RKO (cell line): ENCODE data around the gene ZDHHC12.
A peak's percentile ranks its signal among the peaks of the same experiment; 100 is the strongest.
"Not testable (repeated sequence)": the region's sequence is repeated elsewhere in the genome, so short reads cannot be mapped to it uniquely, and the experiment has no call there.

ENCODE experiments used
- DNase-seq: peaks from one replicate; pipeline ENCODE4 v3.0.0-alpha.2; 2016; ENCODE audit warnings: low spot score

ZDHHC12 gene

DNA sequence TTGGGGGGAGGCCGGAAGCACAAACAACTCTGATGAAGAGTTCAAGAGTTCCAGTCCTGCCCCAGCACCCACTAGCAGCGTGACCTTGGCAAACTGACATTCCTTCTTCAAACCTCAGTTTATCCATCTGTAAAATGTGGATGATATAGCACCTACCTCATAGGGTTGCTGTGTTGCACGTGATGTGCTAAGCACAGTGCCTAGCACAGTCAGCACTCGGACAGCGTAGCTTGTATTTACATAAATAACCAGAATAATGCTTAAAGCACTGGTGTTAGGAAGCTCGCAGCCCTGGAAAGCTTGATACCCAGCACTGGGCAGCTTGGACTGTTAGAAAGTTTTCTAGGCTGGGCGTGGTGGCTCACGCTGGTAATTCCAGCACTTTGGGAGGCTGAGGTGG, 16.5 kb downstream of the ZDHHC12 start:
- DNase-seq: no peak

DNA sequence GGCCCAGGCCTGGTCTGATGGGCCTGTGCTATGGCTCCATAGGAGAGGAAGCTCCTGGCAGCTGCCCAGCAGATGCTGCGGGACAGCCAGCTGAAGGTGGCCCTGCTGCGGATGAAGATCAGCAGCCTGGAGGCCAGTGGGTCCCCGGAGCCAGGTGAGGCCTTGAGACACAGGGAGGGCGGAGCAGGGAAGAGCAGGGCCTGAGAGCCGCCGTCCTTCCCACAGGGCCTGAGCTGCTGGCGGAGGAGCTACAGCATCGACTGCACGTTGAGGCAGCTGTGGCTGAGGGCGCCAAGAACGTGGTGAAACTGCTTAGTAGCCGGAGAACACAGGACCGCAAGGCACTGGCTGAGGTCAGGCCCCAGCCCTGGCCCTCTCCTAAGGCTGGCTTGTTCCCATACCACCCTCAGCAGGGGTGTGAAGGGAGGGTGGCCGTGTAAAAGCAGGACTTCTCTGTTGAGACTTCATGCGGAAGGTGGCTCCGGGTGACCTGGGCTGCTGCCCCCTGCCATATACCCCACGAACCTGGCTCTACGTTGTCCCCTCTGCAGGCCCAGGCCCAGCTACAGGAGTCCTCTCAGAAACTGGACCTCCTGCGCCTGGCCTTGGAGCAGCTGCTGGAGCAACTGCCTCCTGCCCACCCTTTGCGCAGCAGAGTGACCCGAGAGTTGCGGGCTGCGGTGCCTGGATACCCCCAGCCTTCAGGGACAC, 17.1 kb downstream of the ZDHHC12 start:
- DNase-seq: no peak

DNA sequence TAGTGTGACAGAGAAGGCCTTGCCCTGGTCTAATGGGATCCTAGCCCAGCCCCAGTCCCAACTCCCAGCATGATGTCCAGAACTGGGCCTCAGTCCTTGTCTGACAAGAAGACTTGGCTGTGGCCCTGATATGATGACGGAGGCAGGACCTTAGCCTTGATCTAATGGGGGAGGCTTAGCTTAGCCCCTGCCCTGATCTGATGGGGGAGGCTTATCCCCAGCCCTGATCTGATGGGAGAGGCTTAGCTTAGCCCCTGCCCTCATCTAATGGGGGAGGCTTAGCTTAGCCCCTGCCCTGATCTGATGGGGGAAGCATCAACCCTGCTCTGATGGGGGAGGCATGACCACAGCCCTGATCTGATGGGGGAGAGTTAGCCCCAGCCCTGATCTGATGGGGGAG, 17.9 kb downstream of the ZDHHC12 start:
- no peak for DNase-seq

DNA sequence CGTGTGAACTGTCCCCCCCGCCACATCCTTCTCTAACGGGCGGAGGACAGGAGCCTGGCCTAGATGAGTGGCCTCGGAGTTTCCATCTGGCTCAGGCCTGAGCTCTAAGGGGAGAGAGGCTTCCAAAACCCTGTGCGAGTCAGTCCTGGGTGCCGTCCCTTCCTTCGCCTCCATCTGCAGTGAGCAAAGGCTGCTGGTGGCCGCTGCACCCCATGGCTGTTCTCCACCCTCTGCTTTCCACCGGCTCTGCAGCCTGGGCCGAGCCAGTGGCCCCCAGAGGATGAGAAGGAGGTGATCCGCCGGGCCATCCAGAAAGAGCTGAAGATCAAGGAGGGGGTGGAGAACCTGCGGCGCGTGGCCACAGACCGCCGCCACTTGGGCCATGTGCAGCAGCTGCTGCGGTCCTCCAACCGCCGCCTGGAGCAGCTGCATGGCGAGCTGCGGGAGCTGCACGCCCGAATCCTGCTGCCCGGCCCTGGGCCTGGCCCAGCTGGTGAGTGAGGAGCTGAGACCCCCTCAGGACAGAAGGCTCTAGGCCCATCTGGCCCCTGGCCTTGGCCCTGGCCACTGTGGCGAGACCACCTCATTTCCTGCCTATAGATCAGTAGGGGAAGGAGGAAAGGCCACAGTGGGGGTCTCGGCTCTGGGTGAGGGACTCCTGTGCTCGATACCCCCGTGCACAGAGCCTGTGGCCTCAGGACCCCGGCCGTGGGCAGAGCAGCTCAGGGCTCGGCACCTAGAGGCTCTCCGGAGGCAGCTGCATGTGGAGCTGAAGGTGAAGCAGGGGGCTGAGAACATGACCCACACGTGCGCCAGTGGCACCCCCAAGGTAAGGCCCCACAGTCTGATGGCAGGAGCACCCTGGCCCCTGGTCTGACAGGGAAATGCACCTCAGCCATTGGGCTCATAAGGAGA, 18.6 kb downstream of the ZDHHC12 start:
- DNase-seq: no peak

DNA sequence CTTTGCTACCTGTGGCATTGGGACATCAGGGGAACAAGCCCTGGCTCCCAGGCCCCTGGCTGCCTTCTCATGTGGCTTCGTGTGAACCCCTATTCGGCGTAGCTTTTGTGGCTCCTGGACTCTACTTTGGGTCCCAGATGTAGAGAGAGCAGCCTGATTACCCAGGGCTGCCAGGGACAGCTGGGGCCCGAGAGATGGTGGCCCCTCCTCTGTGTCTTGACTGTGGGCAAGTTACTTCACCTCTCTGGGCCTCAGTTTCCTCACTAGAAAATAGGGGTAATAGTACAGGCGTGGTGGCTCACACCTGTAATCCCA, 19.6 kb downstream of the ZDHHC12 start:
- DNase-seq: no peak

DNA sequence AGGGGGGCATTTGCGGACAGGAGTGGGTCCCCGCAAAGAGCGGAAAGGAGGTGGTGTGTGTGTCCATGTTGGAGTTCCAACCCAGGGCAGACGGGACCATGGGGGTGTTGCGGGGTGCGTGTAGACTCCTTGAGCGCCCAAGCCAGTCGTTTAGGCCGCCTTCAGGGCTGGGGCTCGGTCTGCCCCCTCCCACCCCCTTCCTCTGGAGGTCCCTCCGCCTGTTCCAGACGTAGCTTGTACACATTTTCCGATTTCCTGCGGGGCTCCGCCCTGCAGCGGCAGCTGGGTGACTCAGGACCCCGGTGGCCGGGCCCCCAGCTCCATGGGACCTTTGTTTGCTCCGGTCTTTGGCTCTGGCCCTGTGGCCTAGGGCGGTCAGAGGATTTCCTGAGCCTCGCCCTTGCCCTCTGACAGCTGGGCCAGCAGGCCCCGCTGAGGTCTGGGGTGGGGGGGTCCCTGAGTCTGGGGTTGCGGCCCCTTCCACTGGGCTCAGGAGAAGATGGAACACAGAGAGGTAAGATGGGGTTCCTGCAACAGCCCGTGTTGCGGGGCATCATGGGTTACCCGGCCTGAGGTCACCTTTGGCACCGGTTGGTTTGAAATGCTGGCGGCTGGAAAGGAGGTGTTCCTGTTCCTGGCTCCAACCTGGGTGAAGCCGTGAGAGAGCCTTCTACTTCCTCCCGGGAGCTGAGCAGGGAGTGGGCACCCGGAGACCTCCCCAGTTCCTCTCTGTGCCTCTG, 20.1 kb downstream of the ZDHHC12 start:
- peak; percentile 76 for DNase-seq

DNA sequence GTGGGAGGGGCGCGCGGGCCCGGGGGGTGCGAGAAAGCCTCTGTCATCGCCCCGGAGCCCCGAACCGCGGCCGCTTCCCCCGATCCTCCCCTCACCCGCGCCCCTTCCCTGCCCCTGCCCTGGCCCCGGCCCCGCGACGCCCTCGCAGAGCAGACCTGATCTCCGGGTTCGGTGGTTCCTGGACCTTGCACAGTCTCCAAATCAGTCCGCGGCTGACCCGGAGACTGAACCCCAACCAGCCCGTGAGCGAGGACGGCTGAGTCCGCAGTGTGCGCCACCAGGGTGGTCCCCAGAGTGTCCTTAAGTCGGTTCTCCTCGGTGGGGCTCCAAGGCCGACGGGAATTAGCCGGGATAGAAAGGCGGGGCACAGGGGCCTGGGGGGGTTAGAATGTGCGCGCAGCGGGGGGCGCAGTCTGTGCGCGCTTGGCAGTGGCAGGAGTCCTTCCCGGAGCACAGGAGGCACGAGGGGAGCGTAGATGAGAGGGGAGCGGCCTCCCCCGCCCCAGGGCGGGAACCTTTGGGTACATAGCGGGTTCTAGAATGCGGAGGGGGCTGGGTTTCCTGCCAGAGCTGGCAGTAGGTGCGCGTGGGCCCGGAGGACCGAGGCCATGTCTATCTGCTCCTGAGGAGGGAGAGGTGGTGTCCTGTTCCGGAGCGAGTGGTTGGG, 20.8 kb downstream of the ZDHHC12 start:
- DNase-seq: peak; percentile 81

DNA sequence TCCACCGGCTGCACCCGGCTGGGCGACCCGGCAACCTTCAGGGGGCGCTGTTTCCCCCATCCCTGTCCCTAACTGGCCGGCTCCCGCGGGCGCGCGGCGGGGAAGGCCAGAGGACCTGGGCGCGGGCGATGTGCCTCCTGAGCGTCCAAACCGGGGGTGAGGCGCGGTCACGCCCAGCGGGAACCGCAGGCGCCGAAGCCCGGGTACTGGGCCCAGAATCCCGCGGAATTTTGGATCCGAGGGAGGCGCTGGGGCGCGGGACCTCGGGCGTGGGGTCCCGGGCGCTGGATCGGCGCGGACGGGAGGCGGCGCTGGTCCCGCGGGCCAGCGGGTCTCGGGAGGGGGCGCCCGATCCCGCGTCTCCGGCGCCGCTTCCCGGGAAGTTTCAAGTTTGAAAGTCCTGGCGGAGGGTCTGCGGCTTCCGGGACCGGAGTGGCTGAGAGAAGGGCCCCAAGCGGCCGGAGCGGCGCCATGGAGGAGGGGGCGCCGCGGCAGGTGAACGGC, 21.4 kb downstream of the ZDHHC12 start, which contains the start of gene PKN3:
Gene PKN3 (plus strand): TSS at position 59 of the 504 bp plus-strand sequence. CDS start 413 bp downstream, at position 472.
- DNase-seq: no peak

DNA sequence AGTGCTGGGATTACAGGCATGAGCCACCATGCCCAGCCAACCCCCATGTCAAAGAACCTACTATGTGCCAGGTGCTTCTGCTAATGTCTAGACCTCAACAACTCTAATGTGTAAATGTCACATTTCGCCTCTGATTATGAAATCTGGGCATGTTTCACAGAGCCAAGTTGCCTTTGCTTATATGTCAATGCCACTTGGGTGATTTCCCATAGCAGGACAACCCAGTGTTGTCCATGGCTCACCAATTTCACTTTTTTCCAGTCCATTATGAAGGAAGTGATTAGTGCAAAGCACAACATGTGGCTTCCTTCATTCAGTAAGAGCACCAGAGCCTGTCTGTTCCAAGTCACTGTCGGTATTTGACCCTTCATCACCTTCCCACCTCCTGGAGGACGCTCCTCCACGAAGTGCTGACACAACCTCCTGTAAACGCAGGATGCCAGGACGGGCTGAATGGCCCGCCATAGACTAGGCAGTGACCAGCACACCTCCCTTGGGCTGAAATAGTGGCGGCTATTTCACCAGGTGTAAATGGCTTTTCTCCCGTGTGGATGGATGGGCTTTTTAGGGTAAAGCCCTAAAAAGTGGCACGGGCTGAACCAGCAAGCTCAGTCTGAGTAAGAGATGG, 22.6 kb downstream of the ZDHHC12 start:
- no peak for DNase-seq

DNA sequence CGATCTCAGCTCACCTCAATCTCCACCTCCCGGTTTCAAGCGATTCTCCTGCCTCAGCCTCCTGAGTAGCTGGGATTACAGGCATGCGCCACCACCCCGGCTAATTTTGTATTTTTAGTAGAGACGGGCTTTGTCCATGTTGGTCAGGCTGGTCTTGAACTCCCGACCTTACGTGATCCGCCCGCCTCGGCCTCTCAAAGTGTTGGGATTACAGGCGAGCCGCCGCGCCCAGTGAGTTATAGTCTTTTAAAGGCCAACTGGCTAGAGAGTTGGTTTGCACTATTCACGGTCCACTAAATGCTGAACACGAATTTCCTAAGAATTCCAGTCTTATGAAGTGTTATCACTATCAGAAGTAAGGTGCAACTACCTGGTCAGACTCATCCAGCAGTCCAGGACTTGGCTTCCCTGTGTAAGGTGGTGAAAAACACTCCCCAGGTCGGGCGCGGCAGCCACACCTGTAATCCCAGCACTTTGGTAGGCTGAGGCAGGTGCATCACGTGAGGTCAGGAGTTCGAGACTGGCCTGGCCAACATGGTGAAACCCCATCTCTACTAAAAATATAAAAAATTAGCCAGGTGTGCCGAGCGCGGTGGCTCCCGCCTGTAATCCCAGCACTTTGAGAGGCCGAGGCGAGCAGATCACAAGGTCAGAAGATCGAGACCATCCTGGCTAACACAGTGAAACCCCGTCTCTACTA, 24.7 kb downstream of the ZDHHC12 start:
- DNase-seq: not testable (repeated sequence)

DNA sequence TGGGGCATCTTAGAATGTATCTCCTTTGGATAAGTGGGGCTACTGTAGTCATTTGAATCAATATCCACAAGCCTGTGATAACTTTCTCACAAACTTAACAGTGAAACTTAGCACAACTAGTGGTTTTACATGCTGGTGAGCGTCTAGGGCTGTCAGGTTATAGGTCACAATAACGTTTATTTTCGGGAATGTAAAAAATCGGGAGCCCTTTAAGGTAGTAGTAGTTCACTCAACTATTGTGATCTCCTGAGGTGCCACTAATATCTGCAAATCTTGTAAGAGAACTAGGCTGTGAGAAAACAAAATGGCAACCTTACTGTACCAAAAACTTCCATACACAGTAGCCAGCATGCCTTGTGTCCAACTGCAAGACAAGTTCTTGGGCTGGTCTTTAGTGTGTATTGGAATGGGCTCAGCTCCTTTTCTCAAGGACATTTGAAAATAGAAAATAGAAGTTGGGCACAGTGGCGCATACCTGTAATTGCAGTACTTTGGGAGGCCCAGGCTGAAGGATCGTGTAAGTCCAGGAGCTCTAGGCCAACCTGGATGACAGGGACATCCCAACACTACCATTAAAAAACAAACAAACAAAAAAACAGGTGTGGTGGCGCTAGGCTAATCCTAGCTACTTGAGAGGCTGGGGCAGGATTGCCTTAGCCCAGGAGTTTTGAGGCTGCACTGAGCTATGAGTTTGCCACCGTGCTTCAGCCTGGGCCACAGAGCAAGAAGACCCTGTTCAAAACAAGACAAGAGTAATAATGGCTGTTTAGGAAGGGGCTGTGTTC, 26.8 kb downstream of the ZDHHC12 start:
- DNase-seq: peak; percentile 53

DNA sequence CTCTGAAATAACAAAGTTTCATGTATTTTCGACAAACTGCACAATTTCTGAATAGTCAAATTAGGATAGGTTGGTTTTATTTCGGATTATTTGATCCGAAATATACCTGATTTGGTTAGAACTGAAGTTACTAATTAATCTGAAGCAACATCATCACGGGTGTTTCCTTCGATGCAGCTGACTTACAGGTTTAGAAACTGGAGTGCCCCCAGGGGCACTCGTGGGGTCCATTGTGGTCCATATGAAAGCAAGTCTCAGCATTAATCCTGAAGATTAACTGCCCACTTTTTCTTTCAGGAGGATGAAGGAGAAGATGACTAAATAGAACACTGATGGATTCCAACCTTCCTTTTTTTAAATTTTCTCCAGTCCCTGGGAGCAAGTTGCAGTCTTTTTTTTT, 29.6 kb downstream of the ZDHHC12 start:
- DNase-seq: no peak

DNA sequence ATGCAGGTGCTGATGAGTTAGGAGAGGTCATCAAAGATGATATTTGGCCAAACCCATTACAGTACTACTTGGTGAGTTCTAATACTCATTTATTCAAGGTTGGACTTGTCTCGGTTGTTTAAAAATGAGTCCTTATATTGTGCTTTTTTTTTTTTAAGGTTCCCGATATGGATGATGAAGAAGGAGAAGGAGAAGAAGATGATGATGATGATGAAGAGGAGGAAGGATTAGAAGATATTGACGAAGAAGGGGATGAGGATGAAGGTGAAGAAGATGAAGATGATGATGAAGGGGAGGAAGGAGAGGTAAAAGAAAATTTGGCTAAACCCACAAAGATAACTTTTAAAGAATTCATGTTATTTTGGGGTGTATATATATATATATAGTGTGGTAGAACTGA, 30.2 kb downstream of the ZDHHC12 start:
- not testable (repeated sequence) for DNase-seq

DNA sequence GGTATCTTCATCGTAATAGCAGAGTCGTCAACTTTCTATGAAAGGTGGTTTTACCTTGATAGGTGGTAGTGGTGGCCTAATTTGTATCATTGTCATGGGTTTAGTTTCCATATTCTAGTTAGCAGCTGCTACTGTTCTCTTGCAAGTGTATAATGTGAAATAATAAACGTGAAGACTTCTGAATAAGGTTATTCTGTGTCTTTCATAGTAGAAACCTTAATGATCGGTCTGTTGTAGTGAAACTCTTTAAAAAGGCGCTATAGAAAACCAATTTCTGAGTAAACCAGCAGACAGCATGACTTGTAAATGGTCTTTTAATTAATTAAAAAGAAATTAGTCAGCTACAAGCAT, 33.3 kb downstream of the ZDHHC12 start:
- DNase-seq: no peak

DNA sequence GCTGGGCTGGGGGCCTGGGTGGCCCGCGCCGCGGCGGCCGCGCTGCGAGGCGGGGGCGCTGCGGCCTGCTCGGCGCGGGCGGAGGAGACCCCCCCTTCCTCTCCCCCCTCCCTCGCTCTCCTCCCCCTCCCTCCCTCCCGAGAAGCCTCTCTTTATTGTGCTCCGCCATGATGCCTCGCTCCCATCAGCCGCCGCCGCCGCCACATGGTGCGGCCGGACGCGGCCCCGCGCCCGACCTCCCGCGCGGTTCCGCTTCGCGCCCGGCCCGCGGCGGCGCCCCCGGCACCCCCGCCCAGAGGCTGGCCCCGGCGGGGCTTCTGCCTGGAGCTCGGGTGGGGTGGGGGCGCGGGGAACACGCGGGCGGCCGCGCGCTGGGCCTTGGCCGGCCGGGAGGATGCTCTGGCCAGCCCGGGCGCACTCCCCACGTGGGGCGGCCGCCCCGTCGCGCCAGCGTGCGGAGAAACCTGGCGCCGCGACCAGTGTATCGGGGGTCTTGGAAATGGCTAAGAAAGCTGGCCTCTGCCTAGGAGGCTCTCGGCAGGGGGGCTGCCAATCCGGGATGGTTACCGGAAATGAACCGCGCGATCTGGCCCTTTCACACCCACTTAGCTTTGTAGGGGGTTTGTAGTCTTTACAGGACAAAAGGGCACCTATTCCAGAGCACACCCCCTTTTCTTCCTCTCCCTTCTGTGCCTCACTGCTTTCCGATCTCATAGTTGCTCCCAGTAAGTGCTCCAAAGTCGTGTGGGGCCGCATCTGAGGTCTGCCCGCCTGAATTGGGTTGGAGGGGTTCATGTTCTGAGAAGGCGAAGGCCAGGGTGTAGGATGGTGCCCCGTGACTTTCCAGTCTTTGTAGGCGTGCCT, 33.9 kb downstream of the ZDHHC12 start:
- peak; percentile 71 for DNase-seq

DNA sequence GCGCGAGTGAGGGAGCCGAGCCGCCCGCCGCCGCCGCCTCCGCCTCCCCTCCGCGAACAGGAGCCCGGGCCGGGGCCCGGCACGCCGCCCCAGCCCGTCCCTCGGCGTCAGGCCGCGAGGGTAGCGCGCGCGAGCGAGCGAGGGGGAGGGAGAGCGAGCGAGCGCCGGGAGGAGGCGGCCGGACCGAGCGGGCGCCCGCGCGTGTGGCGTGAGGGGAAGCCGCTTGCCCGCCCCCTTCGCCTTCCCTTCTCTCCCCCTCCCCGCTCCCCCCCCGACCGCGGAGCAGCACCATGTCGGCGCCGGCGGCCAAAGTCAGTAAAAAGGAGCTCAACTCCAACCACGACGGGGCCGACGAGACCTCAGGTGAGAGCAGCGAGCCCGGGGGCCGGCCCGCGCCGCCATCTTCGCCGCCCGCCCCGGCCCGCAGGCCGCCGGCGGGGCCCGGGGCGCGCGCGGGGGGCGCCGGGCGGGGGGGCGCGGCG, 34.6 kb downstream of the ZDHHC12 start:
- no peak for DNase-seq

DNA sequence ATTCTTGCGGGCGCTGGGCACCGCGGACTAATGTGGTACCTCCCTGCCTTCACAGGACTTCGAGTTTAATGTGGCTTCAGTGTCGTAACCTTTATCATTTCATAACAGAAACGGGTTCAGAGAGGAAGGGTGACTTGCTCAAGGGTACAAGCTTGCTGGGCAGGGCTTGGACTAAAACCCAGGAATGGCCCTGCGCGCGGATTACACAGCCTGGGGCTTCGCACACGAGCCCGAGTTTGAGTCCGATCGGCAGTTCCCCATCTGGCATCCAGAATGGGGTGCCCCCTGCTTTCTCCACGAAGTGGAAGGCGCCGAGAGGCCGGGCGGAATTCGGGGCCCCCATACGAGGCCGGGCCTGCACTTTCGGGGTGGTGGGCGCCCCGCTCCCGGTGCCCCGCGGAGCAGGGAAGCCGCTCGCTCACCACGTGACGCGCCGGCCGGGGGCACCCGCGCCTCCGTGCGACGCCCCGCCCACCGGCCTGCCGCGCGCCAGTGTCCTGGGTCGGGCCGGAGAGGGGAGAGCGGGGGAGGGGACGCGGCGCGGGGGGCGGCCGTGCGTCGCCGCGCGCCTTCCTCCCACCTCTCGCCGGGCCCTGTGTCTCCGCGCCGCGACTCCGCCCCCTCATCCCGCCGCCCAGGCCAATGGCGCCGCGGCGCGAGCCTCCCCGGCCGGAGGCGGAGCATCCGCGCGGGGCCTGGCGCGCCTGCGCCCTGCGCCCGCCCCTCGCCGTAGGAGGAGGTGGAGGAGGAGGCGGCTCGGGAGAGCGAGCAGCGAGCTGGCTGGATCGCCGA, 35.2 kb downstream of the ZDHHC12 start, which contains the start of gene SET:
Gene SET (plus strand): TSS at position 722 of the 792 bp plus-strand sequence. CDS start 361 bp downstream, outside the sequence.
- DNase-seq: peak; percentile 97

DNA sequence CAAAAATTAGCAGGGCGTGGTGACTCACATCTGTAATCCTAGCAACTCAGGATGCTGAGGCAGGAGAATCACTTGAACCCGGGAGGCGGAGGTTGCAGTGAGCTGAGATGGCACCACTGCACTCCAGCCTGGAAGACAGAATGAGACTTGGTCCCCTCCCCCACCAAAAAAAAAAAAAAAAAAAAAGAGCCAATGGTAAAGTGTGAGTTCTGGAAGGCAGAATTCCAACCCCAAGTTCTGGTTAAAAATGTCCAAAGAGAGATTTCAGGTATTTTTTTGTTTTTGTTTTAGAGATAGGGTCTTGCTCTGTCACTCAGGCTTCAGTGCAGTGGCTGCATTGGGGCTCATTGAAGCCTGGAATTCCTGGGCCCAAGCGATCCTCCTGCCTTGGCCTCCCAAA, 36.5 kb downstream of the ZDHHC12 start:
- DNase-seq: no peak
